Hematopoietic multipotent progenitor cell treated with erythropoietin and hydrocortisone succinate and interleukin-3 and kit ligand, for 8 days (in vitro differentiated cells): ENCODE data around the gene ZNF775.

Experiments
- DNase-seq: peaks from one replicate; pipeline ENCODE4 v3.0.0-alpha.2; 2015

The ZNF775 gene

GRCh38 chr7:150444674-150445365 lies 65.7 kb downstream of the ZNF775 start:
- no peak for DNase-seq

- no peak for DNase-seq
Observed at GRCh38 chr7:150446288-150446938, 67.3 kb downstream of the ZNF775 start.
